AG08396 (cell line): ENCODE measurements around the gene CALML3.

Experiments used
- DNase-seq: peaks from one replicate; pipeline ENCODE4 v3.0.0; 2012; ENCODE audit warnings: low spot score, mixed read lengths

CALML3 gene

DNA sequence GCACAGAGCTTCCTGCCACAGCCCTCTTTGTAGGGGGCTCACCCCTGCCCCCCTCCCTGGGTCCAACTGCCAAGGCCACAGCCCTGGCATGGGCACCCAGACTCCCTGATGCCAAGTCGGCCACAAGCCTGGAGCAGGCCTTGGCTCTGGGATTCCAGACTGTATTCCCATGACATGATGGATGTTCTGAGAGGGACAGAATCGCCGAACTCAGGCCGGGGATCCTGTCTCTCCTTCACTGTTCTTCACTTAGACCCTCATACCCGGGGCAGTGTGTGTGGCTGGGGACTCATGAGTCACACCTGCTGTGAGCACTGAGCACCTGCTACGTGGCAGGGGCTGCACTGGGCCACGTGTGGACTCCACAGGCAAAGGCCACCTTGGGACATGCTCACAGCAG, 33.3 kb upstream of the CALML3 start:
- no peak for DNase-seq

- DNase-seq: no peak
Measured at GRCh38 chr10:5492322-5492855, 32.4 kb upstream of the CALML3 start.

- DNase-seq: no peak
Measured at GRCh38 chr10:5492929-5493576, 31.7 kb upstream of the CALML3 start.

DNA sequence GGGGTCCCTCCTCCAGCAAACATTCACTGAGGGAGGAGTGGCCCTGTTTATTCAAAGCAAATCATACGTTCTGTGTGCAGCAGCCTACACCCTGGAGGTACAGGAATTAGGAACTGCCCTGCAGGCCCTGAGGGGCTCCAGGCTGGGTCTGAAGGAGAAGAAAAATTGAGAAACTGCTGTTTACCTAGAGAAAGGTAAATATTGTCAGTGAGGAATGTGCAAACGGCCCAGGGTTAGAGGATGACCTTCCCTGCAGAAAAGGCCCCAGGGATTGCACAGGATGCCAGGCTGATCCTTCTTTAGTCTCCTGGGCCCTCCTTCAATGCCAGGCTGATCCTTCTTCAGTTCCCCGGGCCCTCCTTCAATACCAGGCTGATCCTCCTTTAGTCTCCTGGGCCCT, 31.1 kb upstream of the CALML3 start:
- DNase-seq: no peak

- DNase-seq: no peak
Measured at GRCh38 chr10:5494611-5495010, 30.1 kb upstream of the CALML3 start.

GRCh38 chr10:5496261-5497250, 28.2 kb upstream of the CALML3 start:
- no peak for DNase-seq

DNA sequence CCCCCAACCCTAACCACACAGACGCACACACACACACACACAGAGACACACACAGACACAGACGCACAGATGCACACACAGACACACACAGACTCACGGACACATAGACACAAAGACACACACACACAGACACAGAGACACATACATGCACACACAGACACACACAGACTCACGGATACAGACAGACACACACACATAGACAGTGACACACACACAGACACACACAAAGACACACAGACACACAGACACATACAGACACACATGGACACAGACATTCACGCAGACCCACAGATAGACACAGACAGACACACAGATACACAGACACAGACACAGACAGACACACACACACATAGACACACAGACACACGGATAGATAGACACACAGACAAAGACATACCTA, 27.5 kb upstream of the CALML3 start:
- DNase-seq: no peak

GRCh38 chr10:5497948-5498730, 26.6 kb upstream of the CALML3 start:
- DNase-seq: no peak

DNA sequence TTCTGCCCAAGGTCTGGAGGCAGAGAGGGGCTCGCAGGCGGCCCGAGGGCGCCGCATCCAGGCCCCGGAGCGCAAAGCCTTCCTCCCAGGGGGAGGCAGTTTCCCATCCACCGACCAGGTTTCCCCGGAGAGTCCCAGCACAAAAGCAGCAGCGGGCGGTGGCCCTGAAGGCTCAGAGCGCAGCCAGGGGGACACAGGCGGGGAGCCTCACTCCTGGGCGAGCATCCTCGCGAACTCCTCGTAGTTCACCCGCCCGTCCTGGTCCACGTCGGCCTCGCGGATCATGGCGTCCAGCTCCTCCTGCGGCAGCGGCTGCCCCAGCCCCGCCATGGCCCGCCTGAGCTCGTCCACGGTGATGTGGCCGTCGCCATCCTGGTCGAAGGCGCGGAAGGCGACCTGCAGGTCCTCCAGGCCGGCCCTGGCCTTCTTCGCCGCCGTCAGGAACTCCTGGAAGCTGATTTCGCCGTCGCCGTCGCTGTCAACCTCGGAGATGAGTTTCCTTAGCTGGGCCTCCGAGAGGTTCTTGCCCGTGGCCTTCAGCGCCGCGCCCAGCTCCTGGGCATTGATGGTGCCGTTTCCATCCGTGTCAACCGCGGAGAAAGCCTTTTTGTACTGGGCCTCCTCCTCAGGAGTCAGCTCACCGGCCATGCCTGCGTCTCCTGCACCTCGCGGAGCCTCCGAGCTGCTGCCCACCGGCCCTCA, 25.8 kb upstream of the CALML3 start:
- no peak for DNase-seq

DNA sequence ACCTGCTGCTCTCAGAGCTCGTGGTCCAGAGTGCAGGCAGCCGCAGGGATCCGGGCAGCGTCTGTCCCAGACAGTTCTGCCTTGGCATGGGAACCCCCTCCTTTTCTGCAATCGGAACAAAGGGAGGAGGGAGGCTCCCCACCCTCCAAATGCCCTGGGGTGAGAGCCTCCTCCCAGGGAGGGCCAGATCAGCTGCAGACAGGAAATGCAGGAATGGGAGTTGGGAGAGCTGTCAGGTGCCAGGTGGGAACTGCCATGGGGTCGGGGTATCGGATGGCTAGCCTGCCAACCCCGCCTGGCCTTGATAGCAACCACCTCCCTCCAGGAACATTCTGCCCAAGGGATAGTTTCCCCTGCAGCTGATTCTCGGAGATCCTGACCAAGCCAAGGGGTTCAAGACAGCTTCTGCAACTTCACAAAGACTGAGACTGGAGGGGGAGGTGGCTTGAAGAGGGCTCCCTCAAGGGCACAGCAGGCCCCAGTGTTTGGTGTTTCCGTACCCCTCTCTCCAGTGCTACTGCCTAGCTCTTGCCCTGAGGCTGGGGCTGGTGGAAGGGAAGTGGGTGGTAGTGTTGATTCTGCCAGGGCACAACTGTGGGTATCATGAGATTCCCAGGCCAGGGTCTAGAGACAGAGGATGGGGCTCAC, 25.1 kb upstream of the CALML3 start, which contains the start of gene CALML5:
Gene CALML5, minus strand, starts transcription at position 78 of the 648 bp plus-strand sequence. CDS start 132 bp downstream, outside the sequence.
- no peak for DNase-seq

GRCh38 chr10:5500162-5500670, 24.5 kb upstream of the CALML3 start:
- DNase-seq: no peak

DNA sequence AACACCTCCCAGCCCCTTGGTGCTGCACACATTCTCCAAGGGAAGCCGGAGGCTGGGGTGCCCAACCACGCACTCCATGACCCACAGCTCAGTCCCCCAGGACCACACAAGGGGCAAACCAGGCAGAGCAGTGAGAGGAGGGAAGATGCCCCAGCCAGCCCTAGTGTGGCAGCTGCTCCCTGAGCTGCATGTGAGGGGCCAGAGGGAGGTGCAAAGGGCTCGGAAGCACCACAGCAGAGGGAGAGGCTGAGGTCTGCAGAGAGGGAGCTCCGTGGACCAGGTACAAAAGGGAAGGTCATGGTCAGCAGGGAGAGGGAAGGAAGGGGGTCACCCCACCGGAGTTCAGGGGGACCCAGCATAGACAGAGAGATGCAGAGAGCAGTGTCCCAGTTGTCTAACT, 23.9 kb upstream of the CALML3 start:
- no peak for DNase-seq

DNA sequence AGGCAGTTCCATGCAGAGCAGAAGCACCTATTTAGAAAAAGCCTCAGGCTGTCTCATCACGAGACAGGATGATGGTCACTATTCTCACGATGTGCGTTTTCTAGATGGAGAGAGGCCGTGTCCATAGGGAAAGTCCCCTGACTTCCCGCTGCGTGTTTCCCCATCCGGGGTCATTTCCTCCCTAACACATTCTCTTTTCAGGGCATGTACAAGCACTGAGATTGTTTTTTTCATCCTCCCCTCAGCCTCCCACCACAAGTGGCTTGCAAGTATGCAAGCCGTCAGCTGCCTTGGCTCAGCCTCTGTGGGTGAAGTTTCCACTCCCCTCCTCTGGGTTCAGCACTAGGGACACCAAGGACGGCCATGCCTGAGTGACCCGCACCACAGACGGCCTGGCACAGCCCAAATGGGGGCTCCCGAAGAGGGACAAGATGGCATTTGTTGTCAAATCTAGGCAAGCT, 22.7 kb upstream of the CALML3 start:
- no peak for DNase-seq

DNA sequence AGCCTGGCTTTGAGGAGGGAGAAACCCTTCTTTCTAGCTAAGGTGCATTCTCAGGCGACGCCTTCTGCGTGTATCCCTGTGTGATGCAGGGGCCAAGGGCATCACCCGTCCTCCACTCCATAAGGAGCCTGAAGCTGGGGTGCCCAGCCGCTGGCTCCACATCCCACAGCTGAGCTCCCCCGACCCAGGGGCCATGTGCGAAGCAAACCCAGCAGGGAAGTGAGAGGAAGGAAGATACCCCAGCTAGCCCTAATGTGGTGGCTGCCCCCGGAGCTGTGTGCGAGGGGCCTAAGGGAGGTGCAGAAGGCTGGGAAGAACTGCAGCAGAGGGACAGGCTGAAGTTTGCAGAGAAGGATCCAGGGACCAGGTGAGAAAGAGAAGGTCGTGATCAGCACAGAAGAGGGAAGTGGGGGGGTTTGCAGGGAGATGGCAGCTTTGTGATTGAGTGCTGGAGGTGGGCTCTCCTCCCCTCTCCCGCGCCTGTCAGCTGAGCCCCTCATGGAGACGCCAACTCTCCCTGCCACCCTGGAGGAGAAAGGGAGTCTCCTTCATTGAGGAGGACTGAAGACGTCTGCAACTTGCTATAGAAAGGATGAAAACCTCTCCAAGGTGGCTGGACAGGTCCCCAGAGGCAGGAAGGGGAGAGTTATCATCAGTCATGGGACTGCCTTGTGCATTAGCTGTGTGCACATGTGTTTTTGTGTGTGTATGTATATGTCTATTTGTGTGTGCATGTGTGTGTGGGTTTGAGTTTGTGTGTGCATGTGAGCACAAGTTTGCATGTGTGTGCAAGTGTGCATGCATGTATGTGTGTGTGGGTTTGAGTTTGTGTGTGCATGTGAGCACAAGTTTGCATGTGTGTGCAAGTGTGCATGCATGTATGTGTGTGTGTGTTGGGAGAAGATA, 21.9 kb upstream of the CALML3 start:
- no peak for DNase-seq

- no peak for DNase-seq
Measured at GRCh38 chr10:5503477-5503835, 21.3 kb upstream of the CALML3 start.

GRCh38 chr10:5504146-5505072, 20.4 kb upstream of the CALML3 start:
- DNase-seq: no peak

DNA sequence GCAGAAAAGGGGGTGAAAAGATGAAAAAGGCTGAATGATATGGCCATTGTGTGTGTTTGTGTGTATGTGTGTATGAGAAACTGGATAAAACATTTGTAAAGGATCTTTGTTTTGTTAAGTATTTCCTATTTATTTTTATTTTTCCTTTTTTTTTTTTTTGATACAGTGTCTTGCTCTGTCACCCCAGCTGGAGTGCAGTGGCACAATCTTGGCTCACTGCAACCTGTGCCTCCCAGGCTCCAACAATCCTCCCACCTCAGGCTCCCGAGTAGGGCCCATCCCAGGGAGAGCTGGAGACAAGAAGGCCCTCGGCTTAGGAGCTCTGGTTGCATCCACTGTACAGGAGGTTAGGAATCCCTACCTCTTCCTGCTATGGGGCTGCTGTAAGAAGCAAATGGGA, 18.5 kb upstream of the CALML3 start:
- no peak for DNase-seq
